GM12874 (cell line): ENCODE measurements around the gene WWOX.

Experiments
- TF ChIP-seq, protein P1 (sequence below): IDR thresholded peaks from 2 replicates; pipeline ENCODE4 v1.5.1; 2011; ENCODE audit warnings: low read depth, mild to moderate bottlenecking, control low read depth, low read length, moderate library complexity; ENCODE audit not compliant: insufficient read depth

The WWOX gene

DNA sequence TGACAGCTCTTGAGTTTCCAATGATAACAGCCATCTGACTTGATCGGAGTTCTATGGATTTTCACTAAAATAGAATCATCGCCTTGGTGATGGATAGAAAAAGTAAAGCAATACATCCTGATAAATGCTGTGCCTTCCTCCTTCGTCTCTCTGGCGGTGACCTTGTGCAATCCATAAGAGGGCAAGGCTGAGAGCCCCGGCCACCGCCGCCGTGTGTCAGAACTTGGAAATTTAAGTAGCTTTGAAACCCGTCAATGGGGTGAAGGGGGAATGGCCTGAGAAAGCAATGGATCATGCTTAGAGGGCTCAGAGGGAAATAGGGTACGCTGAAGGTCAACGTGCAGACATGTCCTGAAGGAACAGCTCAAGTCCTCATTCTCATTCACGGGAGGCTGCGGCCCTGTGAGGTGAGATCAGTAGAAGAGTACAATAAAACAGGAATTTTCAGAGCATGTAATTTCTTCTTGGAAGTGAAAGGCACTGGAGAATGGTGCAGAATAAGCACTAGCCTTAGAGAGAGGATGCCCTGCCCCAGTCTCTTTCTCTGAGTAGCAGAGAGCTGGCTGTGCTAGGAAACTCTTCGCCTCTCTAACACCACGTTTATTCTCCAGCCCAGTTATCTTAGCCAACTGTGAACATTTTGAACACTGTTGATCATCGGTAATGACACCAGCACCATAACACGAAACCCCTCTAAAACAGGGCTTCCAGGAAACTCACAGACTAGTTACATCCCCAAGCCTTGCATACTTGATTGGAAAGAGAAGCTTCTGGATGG, 573.5 kb downstream of the WWOX start:
- TF ChIP-seq, protein P1, sequence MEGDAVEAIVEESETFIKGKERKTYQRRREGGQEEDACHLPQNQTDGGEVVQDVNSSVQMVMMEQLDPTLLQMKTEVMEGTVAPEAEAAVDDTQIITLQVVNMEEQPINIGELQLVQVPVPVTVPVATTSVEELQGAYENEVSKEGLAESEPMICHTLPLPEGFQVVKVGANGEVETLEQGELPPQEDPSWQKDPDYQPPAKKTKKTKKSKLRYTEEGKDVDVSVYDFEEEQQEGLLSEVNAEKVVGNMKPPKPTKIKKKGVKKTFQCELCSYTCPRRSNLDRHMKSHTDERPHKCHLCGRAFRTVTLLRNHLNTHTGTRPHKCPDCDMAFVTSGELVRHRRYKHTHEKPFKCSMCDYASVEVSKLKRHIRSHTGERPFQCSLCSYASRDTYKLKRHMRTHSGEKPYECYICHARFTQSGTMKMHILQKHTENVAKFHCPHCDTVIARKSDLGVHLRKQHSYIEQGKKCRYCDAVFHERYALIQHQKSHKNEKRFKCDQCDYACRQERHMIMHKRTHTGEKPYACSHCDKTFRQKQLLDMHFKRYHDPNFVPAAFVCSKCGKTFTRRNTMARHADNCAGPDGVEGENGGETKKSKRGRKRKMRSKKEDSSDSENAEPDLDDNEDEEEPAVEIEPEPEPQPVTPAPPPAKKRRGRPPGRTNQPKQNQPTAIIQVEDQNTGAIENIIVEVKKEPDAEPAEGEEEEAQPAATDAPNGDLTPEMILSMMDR = no peak

DNA sequence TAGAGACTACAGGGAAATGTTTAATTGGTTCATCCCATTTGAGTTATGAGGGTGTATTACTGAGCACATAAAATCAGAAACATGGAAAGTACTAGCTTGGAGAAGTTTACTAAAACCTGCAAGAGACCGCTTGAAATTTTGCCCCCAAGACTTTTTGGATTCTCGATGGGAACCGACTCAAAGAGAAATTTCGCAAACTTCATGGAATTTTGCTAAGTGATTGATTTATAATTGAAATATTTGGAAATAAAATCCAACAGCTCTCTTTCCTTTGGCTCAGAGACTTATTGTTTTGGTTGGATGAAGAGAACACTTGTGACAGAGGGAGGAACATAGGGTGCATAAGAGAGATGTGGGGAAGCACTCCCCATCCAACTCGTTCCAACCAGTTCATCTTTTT, 574.4 kb downstream of the WWOX start:
- TF ChIP-seq, protein P1 = no peak

DNA sequence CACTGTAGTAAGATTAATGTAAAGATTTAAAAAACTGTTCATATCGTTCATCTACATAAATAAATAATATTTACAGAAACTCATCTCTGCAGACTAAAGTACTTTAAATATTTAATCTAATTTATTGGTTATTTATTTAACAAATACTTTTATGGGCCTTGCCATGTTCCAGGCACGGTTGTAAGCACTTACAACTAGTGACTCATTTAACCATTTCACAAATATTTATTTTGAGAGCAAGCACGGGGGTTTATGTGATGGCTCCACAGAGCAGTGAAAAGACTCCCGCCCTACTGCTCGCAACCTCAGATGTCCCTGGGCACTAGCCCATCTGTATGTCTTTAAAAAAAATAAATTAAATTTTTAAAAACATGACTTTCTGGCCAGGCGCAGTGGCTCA, 575.9 kb downstream of the WWOX start:
- TF ChIP-seq, protein P1 = no peak

DNA sequence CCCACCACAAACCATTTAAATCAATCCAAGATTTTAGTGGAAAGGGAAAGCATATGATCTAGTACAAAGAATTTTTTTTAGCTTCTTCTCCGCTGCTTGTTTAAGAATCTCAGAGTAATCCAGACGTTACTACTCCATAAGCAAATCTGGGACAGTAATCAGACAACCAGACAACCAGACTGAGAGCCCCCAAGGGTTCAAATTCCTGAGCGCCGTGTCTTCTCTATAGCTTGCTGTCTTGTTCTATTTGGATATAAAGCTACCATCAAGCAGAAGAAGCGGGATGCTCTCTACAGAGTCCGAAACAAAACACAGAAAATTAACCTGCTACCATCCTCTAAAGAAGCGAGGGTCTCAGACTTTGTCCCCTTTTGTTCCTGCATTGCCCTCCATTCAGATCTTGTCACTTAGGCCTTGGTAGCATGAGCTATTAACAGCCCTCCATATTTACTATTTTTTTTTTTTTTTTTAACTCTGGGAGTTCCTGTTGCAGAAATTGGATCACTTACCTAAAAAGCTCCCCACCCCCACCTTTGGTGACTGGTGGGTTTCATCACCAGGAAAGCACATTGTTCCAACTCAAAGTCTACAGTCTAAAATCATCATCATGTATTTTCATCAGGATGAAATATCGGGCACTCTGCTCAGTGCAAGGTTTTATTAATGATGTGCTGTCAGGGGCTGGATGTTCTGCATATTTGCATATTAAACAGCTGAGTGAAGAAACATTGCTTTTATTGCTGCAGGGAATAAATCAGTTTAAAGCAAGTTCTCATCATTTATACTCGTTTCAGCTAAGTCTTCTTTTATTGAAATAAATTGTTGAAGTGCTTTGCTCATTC, 576.7 kb downstream of the WWOX start:
- TF ChIP-seq, protein P1 = no peak

DNA sequence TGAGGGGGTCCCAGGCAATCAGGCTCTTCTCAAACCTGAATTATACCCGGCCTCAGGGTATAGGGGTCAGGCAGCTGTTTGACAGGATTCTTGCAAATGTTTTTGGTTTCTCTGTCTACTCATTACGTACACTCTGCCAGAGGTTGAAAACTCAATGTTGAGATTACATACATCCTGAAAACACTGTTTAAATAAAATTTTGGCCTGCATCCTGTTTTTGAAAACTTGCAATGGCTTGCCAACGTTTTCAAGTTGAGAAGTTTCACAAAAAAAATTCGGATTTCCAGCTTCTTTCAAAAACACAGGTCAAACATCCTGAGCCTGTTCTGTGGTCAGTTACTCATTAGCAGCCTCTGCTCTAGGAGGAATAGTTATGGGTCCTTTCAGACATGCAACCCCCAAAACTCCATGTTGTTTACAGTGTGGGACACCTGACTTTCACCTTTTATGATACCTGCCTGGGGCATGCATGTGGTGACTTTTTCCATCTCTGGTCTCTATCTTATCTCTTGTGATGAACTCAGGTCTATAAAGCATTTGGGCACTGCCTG, 577.8 kb downstream of the WWOX start:
- TF ChIP-seq, protein P1 = no peak

DNA sequence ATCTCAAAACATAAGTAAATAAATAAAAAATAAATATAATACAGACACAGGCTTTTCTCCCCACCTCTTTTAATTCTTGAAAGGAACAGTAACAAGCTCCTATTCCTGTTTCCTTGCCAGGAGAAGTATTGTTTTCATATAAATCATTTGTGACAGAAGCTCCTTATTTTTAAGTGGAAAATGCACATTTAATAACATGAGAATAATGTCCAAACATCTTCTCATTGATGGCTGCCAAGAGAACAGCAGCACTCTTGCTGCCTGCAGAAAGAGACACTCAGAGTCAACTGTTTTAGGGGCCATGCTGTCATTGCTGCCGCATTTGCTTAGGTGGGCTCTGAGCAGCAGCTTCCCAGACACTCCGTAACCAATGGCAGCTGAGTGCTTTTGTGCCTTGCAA, 580.1 kb downstream of the WWOX start:
- TF ChIP-seq, protein P1 = no peak

DNA sequence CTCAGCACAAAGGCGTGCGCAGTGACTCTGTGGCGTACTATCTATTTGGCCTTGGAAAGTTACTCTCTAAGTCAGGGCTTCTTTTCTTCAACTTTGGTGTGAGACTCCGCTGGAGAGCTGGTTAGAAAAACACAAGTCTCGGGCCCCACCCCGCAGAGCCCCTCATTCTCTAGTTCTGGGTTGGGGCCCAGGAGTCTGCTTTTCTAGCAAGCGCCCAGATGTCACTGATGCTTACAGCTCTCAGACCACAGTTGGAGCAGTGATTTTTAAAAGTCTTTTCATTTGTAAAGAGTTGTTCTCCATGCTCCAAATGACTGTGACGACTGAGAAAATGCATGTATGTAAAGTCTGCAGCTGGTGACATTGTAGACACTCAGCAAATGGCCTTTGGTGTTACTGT, 582.3 kb downstream of the WWOX start:
- TF ChIP-seq, protein P1 = no peak
